Measurements from ENCODE around the gene TMEM74B.

DNA sequence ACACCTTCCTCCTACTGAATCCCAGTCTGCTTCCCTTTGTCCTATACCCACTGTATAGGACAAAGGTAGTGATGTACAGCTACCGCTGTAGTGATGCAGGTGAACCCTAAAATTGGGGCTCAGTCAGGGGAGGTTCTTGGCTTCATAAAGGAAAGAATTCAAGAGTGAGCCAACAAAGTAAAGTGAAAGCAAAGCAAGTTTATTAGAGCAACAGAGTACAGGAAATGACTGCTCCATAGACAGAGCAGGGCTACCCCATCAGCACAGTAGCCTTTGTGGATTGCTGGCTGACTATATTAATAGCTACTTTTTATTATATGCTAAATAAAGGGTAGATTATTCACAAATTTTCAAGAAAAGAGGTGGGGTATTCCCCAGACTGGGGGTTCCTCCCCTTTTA, 15.2 kb upstream of the TMEM74B start:
- TF ChIP-seq, protein P1, sequence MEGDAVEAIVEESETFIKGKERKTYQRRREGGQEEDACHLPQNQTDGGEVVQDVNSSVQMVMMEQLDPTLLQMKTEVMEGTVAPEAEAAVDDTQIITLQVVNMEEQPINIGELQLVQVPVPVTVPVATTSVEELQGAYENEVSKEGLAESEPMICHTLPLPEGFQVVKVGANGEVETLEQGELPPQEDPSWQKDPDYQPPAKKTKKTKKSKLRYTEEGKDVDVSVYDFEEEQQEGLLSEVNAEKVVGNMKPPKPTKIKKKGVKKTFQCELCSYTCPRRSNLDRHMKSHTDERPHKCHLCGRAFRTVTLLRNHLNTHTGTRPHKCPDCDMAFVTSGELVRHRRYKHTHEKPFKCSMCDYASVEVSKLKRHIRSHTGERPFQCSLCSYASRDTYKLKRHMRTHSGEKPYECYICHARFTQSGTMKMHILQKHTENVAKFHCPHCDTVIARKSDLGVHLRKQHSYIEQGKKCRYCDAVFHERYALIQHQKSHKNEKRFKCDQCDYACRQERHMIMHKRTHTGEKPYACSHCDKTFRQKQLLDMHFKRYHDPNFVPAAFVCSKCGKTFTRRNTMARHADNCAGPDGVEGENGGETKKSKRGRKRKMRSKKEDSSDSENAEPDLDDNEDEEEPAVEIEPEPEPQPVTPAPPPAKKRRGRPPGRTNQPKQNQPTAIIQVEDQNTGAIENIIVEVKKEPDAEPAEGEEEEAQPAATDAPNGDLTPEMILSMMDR (IDR thresholded peaks at IDR 0.05), result no peak
- TF ChIP-seq ZFX (IDR thresholded peaks at IDR 0.05; ENCODE audit: borderline replicate concordance), result no peak
